NCI-H187 treated with DMSO at 0.1 percent for 48 hours (cell line): ENCODE measurements around the gene UTS2R.
"Not testable (repeated sequence)": the region's sequence is repeated elsewhere in the genome, so short reads cannot be mapped to it uniquely, and the experiment has no call there.

Experiments
- DNase-seq: peaks from one replicate; lab custom pipeline; 2025; lab: John Stamatoyannopoulos, UW

UTS2R gene

DNA sequence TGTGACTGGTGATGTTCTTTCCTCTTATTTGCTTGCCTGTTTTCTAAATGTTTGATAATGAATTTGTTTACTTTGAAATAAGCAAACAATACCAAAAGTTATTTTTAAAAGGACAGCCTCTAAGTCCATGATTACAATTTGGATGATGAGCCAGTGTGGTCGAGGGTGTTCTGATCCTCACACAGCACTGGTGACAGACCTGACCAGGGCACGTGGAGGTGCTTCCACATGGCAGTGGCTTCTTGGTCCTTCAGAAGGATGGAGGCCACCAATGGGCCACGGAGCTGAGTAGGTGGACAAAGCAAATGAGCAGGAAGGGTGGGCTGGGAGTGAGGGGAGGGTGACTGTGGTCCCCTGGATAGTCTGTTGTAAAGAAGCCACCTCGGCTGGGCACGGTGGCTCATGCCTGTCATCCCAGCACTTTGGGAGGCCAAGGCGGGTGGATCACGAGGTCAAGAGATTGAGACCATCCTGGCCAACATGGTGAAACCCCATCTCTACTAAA, 16.7 kb upstream of the UTS2R start:
- no peak for DNase-seq

GRCh38 chr17:82355770-82356427, 15.7 kb upstream of the UTS2R start:
- DNase-seq = no peak

DNA sequence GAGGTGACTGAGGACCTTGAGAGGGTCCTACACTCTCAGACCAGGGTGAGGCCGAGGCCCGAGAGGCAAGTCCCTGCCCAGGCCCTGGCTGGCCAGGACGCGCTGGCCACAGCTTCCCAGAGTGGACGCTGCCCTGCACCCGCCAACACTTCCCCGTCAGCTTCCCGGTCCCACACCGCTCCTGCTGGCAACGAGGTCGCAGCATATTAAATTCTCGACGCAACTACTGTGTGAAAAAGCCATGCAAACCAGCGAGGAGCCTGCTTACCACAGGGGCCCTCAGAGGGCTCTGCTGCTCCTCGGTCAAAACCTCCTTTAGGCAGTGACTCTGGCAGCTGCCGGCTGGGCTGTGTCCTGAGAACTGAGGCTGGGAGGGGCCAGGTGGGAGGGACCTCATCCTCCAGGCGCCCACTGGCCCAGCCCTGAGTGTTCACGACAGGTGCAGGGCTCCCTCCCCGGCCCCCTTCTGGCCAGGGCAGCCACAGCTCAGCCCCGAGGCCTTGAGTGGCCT, 14.7 kb upstream of the UTS2R start:
- DNase-seq = no peak

- DNase-seq = no peak
Measured at GRCh38 chr17:82357394-82357793, 14.2 kb upstream of the UTS2R start.

- DNase-seq = no peak
Measured at GRCh38 chr17:82358465-82359350, 12.9 kb upstream of the UTS2R start, which contains the start of gene TEX19. TEX19 (plus strand) TSS chr17:82359247; CDS start chr17:82362151, 2,904 bp downstream.

- DNase-seq = not testable (repeated sequence)
Measured at GRCh38 chr17:82359451-82360074, 12.0 kb upstream of the UTS2R start.

DNA sequence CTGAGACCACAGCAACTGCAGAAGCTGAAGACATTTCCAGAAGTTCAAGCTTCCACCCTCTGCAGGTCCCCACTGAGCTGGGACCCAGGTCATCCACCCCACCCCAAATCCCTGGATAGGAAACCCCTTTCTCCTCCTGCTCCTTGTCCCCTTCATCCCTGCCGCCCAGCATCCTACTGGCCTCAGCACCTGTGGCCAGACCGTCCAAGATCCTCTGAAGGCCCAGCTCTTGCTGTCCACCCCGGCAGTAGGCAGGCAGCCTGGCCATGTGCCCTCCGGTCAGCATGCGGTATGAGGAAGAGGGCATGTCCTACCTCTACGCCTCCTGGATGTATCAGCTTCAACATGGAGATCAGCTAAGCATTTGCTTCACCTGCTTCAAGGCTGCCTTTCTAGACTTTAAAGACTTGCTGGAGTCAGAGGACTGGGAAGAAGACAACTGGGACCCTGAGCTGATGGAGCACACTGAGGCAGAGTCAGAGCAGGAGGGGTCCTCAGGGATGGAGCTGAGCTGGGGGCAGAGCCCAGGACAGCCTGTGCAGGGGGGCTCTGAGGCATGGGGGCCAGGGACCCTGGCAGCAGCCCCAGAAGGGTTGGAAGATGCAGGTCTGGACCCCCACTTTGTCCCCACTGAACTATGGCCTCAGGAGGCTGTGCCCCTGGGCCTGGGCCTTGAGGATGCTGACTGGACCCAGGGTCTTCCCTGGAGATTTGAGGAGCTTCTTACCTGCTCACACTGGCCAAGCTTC, 9.5 kb upstream of the UTS2R start:
- DNase-seq = no peak

GRCh38 chr17:82365606-82366295, 5.8 kb upstream of the UTS2R start:
- DNase-seq = no peak

DNA sequence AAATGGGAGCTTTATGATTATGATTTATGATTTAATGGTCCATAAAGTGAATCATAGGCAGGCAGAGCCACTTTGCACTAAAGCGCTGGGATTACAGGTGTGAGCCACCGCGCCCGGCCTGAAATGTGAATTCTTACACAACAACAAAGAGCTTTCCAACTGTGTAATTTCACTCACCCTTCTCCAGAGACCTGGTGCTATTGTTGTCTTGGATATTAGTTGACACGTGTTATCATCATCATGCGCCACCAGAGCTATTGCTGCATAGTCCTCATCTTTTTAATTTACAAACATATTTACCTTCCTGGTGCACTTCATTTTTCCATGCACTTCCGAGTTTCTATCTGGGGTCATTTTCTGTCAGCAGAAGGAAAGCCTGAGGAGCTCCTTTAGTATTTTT, 4.8 kb upstream of the UTS2R start:
- DNase-seq = peak; percentile 82

DNA sequence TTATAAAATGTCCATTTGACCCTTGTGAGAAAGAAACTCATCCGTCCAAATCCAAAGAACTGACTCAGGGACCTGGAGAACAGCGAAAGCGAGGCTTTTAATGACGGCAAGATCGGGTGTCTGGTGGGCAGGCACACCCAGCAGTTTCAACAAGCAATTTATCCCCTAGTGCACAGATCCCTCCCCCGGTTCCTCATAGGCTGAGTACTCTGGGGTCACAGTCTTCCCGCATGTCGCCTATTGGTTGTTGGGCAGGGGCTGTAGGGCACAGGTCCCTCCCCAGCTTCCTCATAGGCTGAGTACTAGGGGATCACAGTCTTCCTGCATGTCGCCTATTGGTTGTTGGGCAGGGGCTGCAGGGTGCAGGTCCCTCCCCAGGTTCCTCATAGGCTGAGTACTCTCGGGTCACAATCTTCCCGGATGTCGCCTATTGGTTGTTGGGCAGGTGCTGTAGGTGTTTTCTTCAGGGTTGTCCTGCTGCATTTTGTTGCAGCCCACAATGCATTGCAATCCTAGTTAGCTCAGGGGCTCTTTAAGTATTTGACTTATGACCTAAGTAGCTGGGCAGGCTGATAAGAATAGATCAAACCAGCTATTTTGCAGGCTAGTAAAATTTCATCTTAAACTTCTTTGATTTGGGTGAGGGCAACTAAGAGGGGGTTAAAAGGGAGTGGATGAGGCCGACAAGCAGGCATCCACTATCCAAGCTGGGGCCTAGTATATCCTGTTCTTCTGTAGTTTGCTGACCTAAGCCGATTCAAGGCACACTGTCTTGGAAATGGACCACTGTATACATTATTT, 3.6 kb upstream of the UTS2R start:
- no peak for DNase-seq

- DNase-seq = no peak
Measured at GRCh38 chr17:82369211-82369610, 2.4 kb upstream of the UTS2R start.

GRCh38 chr17:82370471-82371332, 863 bp upstream of the UTS2R start:
- DNase-seq = no peak

DNA sequence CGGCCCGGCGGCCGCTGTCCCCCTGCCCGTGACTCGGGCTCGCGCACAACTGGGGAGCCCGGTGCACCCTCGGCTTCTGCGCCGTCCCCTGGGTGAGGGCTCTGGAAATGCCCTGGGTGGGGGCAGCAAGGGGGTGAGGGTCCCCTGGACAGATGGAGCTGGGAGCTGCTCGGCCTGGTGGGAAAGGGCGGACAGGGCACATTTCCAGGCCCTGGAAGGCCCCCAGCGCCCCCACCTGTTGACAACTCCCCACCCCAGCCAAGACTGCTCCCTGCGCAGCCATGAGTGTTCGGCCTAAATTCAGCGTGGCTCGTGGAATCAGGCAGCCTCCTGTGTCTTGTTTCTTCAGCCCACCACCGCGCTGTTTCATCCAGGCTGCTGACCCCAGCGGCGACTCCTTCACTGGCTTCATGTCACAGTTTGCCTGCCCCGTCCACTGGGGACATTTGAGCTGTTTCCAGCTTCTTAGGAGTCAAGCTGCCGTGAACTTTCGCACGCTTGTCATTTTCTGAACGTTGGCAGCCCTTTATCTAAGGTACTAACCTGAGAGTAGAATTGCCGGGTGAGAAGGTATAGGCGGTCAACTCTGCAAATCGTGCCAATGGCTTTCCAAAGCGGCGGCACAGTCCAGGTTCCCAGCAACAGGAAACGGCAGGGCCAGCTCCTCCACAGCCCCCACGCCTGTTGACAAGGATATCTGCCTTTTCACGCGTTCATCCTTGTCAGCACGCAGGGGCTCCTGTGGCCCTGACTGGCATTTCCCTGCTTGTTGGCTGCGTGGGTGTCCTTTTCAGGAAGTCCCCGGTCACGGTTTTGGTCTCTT, 895 bp downstream of the UTS2R start:
- DNase-seq = no peak

DNA sequence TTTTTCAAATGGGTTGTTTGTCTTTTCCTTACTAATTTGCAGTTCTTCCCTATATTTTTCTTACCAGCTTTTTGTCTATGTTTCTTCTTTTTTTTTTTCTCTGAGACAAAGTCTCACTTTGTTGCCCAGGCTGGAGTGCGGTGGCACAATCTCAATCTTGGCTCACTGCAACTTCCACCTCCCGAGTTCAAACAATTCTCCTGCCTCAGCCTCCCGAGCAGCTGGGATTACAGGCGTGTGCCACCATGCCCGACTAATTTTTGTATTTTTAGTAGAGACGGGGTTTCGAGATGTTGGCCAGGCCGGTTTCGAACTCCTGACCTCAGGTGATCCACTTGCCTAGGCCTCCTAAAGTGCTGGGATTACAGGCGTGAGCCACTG, 1.5 kb downstream of the UTS2R start:
- not testable (repeated sequence) for DNase-seq

- DNase-seq = no peak
Measured at GRCh38 chr17:82373731-82374625, 2.4 kb downstream of the UTS2R start.

DNA sequence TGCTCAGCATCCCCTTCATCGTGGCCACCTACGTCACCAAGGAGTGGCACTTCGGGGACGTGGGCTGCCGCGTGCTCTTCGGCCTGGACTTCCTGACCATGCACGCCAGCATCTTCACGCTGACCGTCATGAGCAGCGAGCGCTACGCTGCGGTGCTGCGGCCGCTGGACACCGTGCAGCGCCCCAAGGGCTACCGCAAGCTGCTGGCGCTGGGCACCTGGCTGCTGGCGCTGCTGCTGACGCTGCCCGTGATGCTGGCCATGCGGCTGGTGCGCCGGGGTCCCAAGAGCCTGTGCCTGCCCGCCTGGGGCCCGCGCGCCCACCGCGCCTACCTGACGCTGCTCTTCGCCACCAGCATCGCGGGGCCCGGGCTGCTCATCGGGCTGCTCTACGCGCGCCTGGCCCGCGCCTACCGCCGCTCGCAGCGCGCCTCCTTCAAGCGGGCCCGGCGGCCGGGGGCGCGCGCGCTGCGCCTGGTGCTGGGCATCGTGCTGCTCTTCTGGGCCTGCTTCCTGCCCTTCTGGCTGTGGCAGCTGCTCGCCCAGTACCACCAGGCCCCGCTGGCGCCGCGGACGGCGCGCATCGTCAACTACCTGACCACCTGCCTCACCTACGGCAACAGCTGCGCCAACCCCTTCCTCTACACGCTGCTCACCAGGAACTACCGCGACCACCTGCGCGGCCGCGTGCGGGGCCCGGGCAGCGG, 3.2 kb downstream of the UTS2R start:
- no peak for DNase-seq
